Activated T-helper 17 cell treated with anti-CD3 and anti-CD28 coated beads, Interleukin-2, amount 50 U/mL, for 72 hours (primary cell): ENCODE data around the gene ADARB1. TPM values are rescaled to one million over a fixed set of nuclear protein-coding genes. Genes with fewer than 3 reads are reported as not detected.
A peak's percentile ranks its signal among the peaks of the same experiment; 100 is the strongest.
"Not testable (repeated sequence)": the region's sequence is repeated elsewhere in the genome, so short reads cannot be mapped to it uniquely, and the experiment has no call there.

ENCODE experiments used
- ATAC-seq: fragments of 150-1000 bp; cut with Tn5 transposase; replicated peaks from 2 replicates; pipeline ENCODE4 v1.10.0; 2021; ENCODE audit warnings: mild to moderate bottlenecking, moderate library complexity
- H3K27ac Mint-ChIP-seq: one replicate; pipeline ENCODE4 v1.8.0; 2022; ENCODE audit warnings: mixed read lengths
- H3K27me3 Mint-ChIP-seq: one replicate; pipeline ENCODE4 v1.8.0; 2022; ENCODE audit warnings: mixed read lengths
- H3K36me3 Mint-ChIP-seq: one replicate; pipeline ENCODE4 v1.8.0; 2022; ENCODE audit warnings: low read depth, mild to moderate bottlenecking, mixed read lengths
- H3K4me1 Mint-ChIP-seq: one replicate; pipeline ENCODE4 v1.8.0; 2022; ENCODE audit warnings: mixed read lengths
- H3K4me3 Mint-ChIP-seq: one replicate; pipeline ENCODE4 v1.8.0; 2022; ENCODE audit warnings: mild to moderate bottlenecking, mixed read lengths
- H3K9me3 Mint-ChIP-seq: one replicate; pipeline ENCODE4 v1.8.0; 2022; ENCODE audit warnings: mixed read lengths
- total RNA-seq, 2 donors: library from RNA; stranded (reverse); gene quantifications; one replicate each; pipeline ENCODE4 v1.2.3, GENCODE V29; 2022

Gene ADARB1
- total RNA-seq, 2 donors from 2014 or later = 22.7 to 32.0 TPM

GRCh38 chr21:45128613-45129188 is 54.3 kb downstream of the ADARB1 start:
- Mint-ChIP-seq H3K4me1 (peaks cover 4% of the 10 kb centered on the region), H3K9me3 (no peaks in the 10 kb centered on the region), H3K4me3 (no peak overlapping the region), H3K27ac (no peak overlapping the region), H3K36me3 (no peaks in the 10 kb centered on the region), H3K27me3 (no peaks in the 10 kb centered on the region)
- ATAC-seq = peak; percentile 97

GRCh38 chr21:45129189-45129923 is 55.0 kb downstream of the ADARB1 start:
- Mint-ChIP-seq H3K27ac (peak overlapping the region; percentile 63), H3K4me1 (peaks cover 4% of the 10 kb centered on the region), H3K36me3 (no peaks in the 10 kb centered on the region), H3K9me3 (no peaks in the 10 kb centered on the region), H3K27me3 (no peaks in the 10 kb centered on the region), H3K4me3 (no peak overlapping the region)
- ATAC-seq = no peak

GRCh38 chr21:45130324-45130774 is 56.0 kb downstream of the ADARB1 start:
- Mint-ChIP-seq H3K4me3 (no peak overlapping the region), H3K4me1 (peaks cover 4% of the 10 kb centered on the region), H3K36me3 (peaks cover 9% of the 10 kb centered on the region), H3K9me3 (no peaks in the 10 kb centered on the region), H3K27ac (no peak overlapping the region), H3K27me3 (no peaks in the 10 kb centered on the region)
- peak; percentile 40 for ATAC-seq

- Mint-ChIP-seq H3K27me3 (no peaks in the 10 kb centered on the region), H3K27ac (no peak overlapping the region), H3K4me1 (peaks cover 4% of the 10 kb centered on the region), H3K36me3 (peaks cover 10% of the 10 kb centered on the region), H3K9me3 (no peaks in the 10 kb centered on the region), H3K4me3 (no peak overlapping the region)
- ATAC-seq = no peak
These were observed 57.2 kb downstream of the ADARB1 start for GRCh38 chr21:45131537-45131999.

- no peaks in the 10 kb centered on the region for H3K27me3 Mint-ChIP-seq
- no peak for ATAC-seq
- no peaks in the 10 kb centered on the region for H3K9me3 Mint-ChIP-seq
- H3K27ac Mint-ChIP-seq = no peak overlapping the region
- peaks cover 10% of the 10 kb centered on the region for H3K36me3 Mint-ChIP-seq
- no peak overlapping the region for H3K4me3 Mint-ChIP-seq
- H3K4me1 Mint-ChIP-seq = peaks cover 4% of the 10 kb centered on the region
These were observed 58.6 kb downstream of the ADARB1 start for GRCh38 chr21:45132841-45133573.

- H3K36me3 Mint-ChIP-seq = peaks cover 10% of the 10 kb centered on the region
- H3K27ac Mint-ChIP-seq = not testable (repeated sequence)
These were observed 59.3 kb downstream of the ADARB1 start for GRCh38 chr21:45133574-45134278.

GRCh38 chr21:45134279-45135076 is 60.1 kb downstream of the ADARB1 start:
- Mint-ChIP-seq H3K4me3 (no peak overlapping the region), H3K9me3 (no peaks in the 10 kb centered on the region), H3K4me1 (no peaks in the 10 kb centered on the region), H3K27ac (no peak overlapping the region), H3K27me3 (no peaks in the 10 kb centered on the region), H3K36me3 (peaks cover 14% of the 10 kb centered on the region)
- ATAC-seq = no peak

More at GRCh38 chr21:45133574-45134278, 59.3 kb downstream of the ADARB1 start:
- not testable (repeated sequence) for H3K4me3 Mint-ChIP-seq, H3K4me1 Mint-ChIP-seq, H3K9me3 Mint-ChIP-seq, H3K27me3 Mint-ChIP-seq, ATAC-seq

- peaks cover 15% of the 10 kb centered on the region for H3K36me3 Mint-ChIP-seq
- no peak for ATAC-seq
- H3K4me1 Mint-ChIP-seq = peaks cover under 1% of the 10 kb centered on the region
- no peaks in the 10 kb centered on the region for H3K9me3 Mint-ChIP-seq
- no peak overlapping the region for H3K27ac Mint-ChIP-seq
- H3K27me3 Mint-ChIP-seq = no peaks in the 10 kb centered on the region
- H3K4me3 Mint-ChIP-seq = no peak overlapping the region
These were observed 60.7 kb downstream of the ADARB1 start for GRCh38 chr21:45135122-45135521.

GRCh38 chr21:45135868-45136267 is 61.5 kb downstream of the ADARB1 start:
- Mint-ChIP-seq H3K4me3 (no peak overlapping the region), H3K27me3 (no peaks in the 10 kb centered on the region), H3K9me3 (no peaks in the 10 kb centered on the region), H3K36me3 (peaks cover 15% of the 10 kb centered on the region), H3K4me1 (peaks cover 4% of the 10 kb centered on the region), H3K27ac (no peak overlapping the region)
- no peak for ATAC-seq

- Mint-ChIP-seq H3K9me3 (no peaks in the 10 kb centered on the region), H3K4me3 (no peak overlapping the region), H3K27ac (no peak overlapping the region), H3K36me3 (peaks cover 15% of the 10 kb centered on the region), H3K27me3 (no peaks in the 10 kb centered on the region), H3K4me1 (peaks cover 4% of the 10 kb centered on the region)
- ATAC-seq = no peak
These were observed 62.1 kb downstream of the ADARB1 start for GRCh38 chr21:45136500-45136899.

- no peak overlapping the region for H3K4me3 Mint-ChIP-seq
- H3K27me3 Mint-ChIP-seq = no peaks in the 10 kb centered on the region
- peak; percentile 59 for ATAC-seq
- no peaks in the 10 kb centered on the region for H3K9me3 Mint-ChIP-seq
- no peak overlapping the region for H3K27ac Mint-ChIP-seq
- H3K4me1 Mint-ChIP-seq = peaks cover 4% of the 10 kb centered on the region
- H3K36me3 Mint-ChIP-seq = peaks cover 15% of the 10 kb centered on the region
These were observed 62.7 kb downstream of the ADARB1 start for GRCh38 chr21:45136927-45137611.

GRCh38 chr21:45137612-45137937 is 63.2 kb downstream of the ADARB1 start:
- Mint-ChIP-seq H3K36me3 (peaks cover 15% of the 10 kb centered on the region), H3K27ac (no peak overlapping the region), H3K4me1 (peaks cover 4% of the 10 kb centered on the region), H3K27me3 (no peaks in the 10 kb centered on the region), H3K9me3 (no peaks in the 10 kb centered on the region), H3K4me3 (no peak overlapping the region)
- no peak for ATAC-seq

GRCh38 chr21:45138199-45139002 is 64.0 kb downstream of the ADARB1 start:
- Mint-ChIP-seq H3K4me3 (no peak overlapping the region), H3K4me1 (peaks cover 9% of the 10 kb centered on the region), H3K27ac (no peak overlapping the region), H3K9me3 (no peaks in the 10 kb centered on the region), H3K36me3 (peaks cover 15% of the 10 kb centered on the region), H3K27me3 (no peaks in the 10 kb centered on the region)
- ATAC-seq = peak; percentile 74
